ENCODE measurements around the gene ACAA1. TPM values are rescaled to one million over a fixed set of nuclear protein-coding genes. Genes with fewer than 3 reads are reported as not detected.

ACAA1 gene
- total RNA-seq, 3 donors from 2014 or later (not counting 1 experiment from before 2014, with no cell fraction given), result 79.4 to 101 (median 93.9) TPM

DNA sequence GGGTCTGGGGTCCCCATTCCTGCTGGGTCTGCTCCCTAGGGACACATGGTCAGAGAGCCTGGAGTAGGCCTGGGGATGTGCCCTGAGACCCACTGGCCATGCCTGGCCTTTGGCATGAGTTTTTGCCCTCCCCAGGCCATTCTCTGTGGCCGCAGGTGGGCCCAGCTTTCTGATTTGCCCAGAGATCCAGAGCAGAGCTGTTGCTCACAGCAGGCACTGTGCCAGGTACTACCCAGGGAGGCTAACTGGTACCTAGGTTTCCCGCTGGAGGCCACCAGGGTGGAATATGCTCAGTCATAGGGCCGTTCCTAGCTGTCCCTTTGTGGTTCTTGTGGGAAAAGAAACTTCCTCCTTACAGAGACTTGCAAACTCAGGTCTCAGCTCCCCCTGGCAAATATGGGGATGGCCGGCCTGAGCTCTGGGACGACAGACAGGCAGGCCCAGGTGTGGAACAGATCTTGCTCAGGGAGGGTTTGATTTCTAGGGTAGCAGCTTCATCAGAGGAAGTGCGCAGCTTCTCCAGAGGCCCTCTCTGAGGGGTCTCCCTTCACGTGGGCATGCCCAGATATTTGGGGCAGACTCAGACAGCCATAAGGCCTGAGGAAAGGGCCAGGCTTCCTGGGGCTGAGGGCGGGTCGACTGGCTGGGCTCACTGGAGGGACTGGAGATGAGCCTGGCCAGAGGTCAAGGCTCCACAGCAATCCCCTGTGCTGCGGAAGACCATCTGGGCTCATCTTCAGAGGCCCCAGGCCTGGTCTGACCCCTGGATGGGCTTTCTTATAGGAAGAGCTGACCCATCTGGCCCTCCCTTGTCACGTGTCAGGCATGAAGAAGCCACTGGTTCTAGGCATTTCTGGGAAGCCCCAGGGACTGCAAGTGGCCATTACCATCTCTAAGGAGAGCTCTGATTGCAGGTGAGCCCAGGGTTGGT is 28.0 kb downstream of the ACAA1 start:
- Mint-ChIP-seq H3K36me3 (peaks cover 10% of the 10 kb centered on the region), H3K9me3 (peaks cover 2 to 4% of the 10 kb centered on the region in 2 donors), H3K4me3 (no peak overlapping the region), H3K27me3 (ENCODE audit: low read depth in 2 of 2) (peaks cover 0 to 3% of the 10 kb centered on the region in 2 donors), H3K4me1 (no peaks in the 10 kb centered on the region), H3K27ac (no peak overlapping the region)
- 53% methylated on average over 11 of the region's 11 CpGs for WGBS (ENCODE audit: insufficient coverage)
- H3K4me1 ChIP-seq (ENCODE audit: control insufficient read depth, insufficient read depth, low read length), result peaks cover 9% of the 10 kb centered on the region
- ATAC-seq, result peak in 1 of 3 donors; percentile 48
- H3K36me3 ChIP-seq (ENCODE audit: control insufficient read depth, insufficient read depth, low read length), result no peaks in the 10 kb centered on the region
- no peak overlapping the region for H3K27ac ChIP-seq (ENCODE audit: low read length)
- intact Hi-C loops (cut with micrococcal nuclease), result no loop called here
- no peaks in the 10 kb centered on the region for H3K9me3 ChIP-seq (ENCODE audit: control insufficient read depth, insufficient read depth, low read length)
- TF ChIP-seq CTCF (IDR thresholded peaks at IDR 0.05), result no peak
- H3K4me3 ChIP-seq (ENCODE audit: low read length), result no peak overlapping the region
- H3K27me3 ChIP-seq (ENCODE audit: control insufficient read depth, insufficient read depth, low read length), result no peaks in the 10 kb centered on the region
- DNase-seq, result no peak

GRCh38 chr3:38107911-38108648 is 28.8 kb downstream of the ACAA1 start:
- intact Hi-C loops (cut with micrococcal nuclease), result no loop called here
- TF ChIP-seq CTCF (IDR thresholded peaks at IDR 0.05), result no peak
- Histone ChIP-seq H3K27ac (ENCODE audit: low read length) (no peak overlapping the region), H3K9me3 (ENCODE audit: control insufficient read depth, insufficient read depth, low read length) (no peaks in the 10 kb centered on the region), H3K4me1 (ENCODE audit: control insufficient read depth, insufficient read depth, low read length) (peaks cover 9% of the 10 kb centered on the region), H3K36me3 (ENCODE audit: control insufficient read depth, insufficient read depth, low read length) (no peaks in the 10 kb centered on the region), H3K4me3 (ENCODE audit: low read length) (no peak overlapping the region), H3K27me3 (ENCODE audit: control insufficient read depth, insufficient read depth, low read length) (no peaks in the 10 kb centered on the region)
- H3K27me3 Mint-ChIP-seq (ENCODE audit: low read depth in 2 of 2), result peaks cover 3 to 7% of the 10 kb centered on the region in 2 donors
- peaks cover 2 to 4% of the 10 kb centered on the region in 2 donors for H3K9me3 Mint-ChIP-seq
- 93% methylated on average over 6 of the region's 7 CpGs for WGBS (ENCODE audit: insufficient coverage)
- peaks cover 10% of the 10 kb centered on the region for H3K36me3 Mint-ChIP-seq
- DNase-seq, result peak in 1 of 2 donors; percentile 4
- no peak for ATAC-seq
- no peaks in the 10 kb centered on the region for H3K4me1 Mint-ChIP-seq
- H3K27ac Mint-ChIP-seq, result no peak overlapping the region
- no peak overlapping the region for H3K4me3 Mint-ChIP-seq

DNA sequence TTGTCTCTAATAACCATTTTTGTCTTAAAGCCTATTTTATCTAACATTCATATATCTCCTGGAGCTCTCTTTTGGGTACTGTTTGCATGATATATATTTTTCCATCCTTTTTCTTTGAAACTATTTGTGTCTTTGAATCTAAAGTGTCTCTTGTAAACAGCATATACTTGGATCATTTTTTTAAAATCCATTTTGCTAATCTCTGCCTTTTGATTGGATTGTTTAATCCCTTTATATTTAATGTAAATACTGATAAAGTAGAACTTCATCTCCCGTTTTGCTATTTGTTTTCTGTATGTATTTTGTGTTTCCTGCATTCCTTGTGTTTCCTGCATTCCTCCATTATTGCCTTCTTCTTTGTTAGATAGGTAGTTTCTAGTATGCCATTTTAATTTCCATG is 31.4 kb downstream of the ACAA1 start:
- intact Hi-C loops (cut with micrococcal nuclease), result no loop called here
- Histone ChIP-seq H3K4me1 (ENCODE audit: control insufficient read depth, insufficient read depth, low read length) (peaks cover 9% of the 10 kb centered on the region), H3K27me3 (ENCODE audit: control insufficient read depth, insufficient read depth, low read length) (no peaks in the 10 kb centered on the region), H3K36me3 (ENCODE audit: control insufficient read depth, insufficient read depth, low read length) (no peaks in the 10 kb centered on the region), H3K4me3 (ENCODE audit: low read length) (no peak overlapping the region), H3K9me3 (ENCODE audit: control insufficient read depth, insufficient read depth, low read length) (no peaks in the 10 kb centered on the region), H3K27ac (ENCODE audit: low read length) (no peak overlapping the region)
- no peak for ATAC-seq
- Mint-ChIP-seq H3K4me1 (no peaks in the 10 kb centered on the region), H3K4me3 (no peak overlapping the region), H3K36me3 (peaks cover 10% of the 10 kb centered on the region), H3K27ac (no peak overlapping the region), H3K9me3 (peaks cover 2 to 4% of the 10 kb centered on the region in 2 donors), H3K27me3 (ENCODE audit: low read depth in 2 of 2) (peaks cover 3 to 7% of the 10 kb centered on the region in 2 donors)
- TF ChIP-seq CTCF (IDR thresholded peaks at IDR 0.05), result no peak
- no peak for DNase-seq
- no CpG with 5 or more reads among the region's 1 CpG for WGBS (ENCODE audit: insufficient coverage)
